NCI-H69 (cell line): ENCODE data around the gene TNFAIP2.

Experiments
- DNase-seq: peaks from one replicate; lab custom pipeline; 2025; lab: John Stamatoyannopoulos, UW

Gene TNFAIP2

DNA sequence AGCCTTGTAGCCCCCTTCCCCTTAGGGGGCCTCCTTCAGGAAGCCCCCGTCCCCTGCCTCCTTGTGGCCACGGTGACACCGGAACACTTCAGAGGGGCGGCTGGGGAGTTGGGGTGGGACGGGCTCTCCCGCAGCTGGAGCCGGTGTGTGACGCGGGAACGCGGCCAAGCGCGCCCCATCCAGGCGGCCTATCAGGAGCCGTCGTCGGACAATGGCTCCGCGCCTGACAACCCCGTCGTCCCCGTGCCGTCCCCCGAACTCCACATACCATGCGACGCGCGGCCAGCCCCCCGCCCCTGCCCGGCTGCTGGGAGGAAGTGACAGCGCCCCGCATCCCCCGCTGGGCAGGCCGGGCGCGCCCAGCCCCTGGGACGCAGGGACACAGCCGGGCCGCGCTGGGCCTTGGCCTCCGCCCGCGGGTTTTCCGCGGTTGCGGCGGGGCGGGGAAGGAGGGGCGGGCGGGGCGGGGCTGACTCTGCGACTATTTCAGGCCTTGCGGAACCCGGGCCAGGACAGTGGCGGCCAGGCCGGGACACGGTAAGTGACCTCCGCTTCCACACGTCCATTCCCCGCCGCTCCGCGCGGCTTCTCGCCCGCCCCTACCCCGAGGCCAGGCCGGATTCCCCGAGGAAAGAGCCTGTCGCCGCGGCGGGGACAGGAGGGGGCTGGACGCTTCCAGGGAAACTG is at the start of gene TNFAIP2:
TNFAIP2 (plus strand) TSS at position 515 of the 687 bp plus-strand sequence. CDS start 2,997 bp downstream, outside the sequence.
- DNase-seq = peak; percentile 54

DNA sequence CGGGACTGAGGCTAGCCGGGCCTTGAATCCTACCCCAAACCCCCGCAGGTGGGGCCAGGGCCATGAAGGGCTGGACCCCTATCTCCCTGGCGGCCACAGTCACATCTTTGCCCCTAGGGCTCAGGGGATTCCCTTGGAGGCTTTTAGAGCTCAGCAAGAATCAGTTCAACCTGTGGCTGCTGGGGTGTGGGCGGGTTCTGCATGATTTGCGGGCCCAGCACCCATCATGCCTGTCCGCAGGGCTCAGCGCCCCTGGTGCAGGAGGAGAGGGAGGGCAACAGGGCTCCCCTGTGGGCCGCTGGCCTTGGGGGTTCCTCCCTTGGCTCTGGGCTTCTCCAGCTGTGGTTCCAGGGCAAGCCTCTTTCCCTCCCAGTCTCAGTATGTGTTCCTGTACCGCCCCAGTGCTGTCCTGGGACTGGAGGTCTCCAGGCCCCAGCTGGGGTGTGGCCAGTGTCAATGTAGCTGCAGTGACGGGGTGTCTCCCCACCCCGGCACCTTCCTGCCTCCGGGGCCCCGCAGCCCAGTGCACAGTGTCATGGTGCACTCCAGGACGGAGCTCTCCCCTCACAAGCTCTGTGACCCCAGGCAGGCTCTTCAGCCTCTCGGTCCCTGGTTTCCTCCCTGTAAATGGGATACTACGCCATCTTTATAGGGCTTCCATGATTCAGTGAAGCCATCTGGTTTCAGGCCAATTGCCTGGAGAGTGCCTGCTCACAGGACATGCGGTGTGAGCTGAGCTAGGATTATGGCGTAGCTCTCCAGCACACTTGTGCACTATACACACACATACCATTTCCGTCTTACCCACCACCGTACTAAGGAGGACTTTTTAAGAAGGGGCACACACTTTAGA is 49.2 kb upstream of the TNFAIP2 start:
- DNase-seq = no peak

- peak; percentile 57 for DNase-seq
Measured at GRCh38 chr14:103074729-103075367, 48.4 kb upstream of the TNFAIP2 start.

DNA sequence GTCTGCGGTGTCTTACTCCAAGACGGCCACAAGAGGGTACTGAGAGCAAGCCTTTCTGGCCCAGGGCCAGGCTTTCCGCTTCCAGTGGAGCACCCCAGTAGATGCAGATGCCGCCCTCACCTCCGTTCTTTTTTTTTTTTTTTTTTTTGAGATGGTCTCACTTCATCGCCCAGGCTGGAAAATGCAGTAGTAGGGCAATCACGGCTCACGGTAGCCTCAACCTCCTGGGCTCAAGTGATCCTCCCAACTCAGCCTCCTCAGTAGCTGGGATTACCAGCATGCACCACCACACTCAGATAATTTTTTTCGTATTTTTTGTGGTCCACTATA is 44.9 kb upstream of the TNFAIP2 start:
- peak; percentile 89 for DNase-seq

GRCh38 chr14:103078860-103079587 is 44.2 kb upstream of the TNFAIP2 start:
- DNase-seq = no peak

DNA sequence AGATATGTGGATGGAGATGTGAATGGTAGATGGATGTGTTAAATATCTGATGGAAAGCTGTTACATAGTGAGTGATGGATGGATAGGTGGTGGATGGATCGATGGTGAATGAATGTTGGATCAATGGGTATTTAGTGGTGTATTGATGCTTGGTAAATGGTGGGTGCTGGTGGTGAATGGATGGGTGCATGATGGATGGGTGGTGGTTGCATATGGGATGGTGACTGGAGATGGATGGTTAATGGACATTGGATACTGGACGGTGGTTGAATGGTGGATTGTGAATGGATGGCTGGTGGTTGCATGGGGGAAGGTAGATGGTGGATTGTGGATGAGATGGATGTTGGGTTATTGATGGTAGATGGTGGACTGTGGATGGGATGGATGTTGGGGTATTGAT is 41.3 kb upstream of the TNFAIP2 start:
- DNase-seq = no peak

DNA sequence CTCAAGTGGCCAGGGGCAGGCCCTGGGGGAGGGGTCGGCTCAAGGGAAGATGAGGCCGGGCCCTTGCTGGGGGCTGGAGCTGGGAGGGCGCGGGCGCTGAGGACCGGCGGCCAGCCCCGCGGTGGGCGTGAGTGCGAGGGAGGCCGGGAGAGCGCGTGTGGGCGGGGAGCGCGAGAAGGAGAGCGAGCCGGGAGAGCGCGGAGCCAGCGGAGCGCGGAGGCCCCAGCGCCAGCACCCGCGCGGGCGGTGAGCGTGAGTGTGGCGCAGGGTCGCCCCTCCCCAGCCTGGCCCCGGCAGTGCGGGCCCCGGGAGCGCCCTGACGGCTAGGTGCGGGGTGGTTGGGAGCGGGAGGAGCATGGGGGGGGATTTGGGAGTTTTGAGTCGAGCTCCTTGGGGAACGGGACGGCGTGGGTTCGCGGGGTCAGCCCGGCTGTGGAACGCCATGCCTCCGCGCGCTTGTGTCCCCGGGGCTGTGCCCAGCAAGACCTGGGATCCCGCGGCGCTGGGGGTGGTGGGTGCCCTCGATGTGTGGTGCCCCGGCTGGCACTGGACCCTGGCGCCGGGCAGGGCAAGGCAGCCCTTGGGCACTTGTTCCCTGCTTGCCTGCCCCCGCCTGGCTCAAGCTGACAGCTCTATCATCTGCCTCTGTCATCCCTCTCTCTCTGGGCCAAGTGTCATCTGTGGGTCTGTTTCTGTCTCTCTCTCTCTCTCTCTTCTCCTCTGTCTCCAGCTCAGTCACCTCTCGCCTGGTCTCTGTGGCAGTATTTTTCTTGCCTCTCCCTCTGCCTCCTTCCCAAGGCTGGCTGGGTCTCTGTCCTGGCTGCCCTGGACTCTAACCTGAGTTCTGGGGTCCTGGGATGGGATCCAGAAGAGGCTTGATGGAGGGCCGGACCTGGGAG is 39.0 kb upstream of the TNFAIP2 start, which contains the start of gene LBHD2:
LBHD2 (plus strand) TSS at position 190 of the 899 bp plus-strand sequence. CDS start 1,803 bp downstream, outside the sequence.
- DNase-seq = no peak

DNA sequence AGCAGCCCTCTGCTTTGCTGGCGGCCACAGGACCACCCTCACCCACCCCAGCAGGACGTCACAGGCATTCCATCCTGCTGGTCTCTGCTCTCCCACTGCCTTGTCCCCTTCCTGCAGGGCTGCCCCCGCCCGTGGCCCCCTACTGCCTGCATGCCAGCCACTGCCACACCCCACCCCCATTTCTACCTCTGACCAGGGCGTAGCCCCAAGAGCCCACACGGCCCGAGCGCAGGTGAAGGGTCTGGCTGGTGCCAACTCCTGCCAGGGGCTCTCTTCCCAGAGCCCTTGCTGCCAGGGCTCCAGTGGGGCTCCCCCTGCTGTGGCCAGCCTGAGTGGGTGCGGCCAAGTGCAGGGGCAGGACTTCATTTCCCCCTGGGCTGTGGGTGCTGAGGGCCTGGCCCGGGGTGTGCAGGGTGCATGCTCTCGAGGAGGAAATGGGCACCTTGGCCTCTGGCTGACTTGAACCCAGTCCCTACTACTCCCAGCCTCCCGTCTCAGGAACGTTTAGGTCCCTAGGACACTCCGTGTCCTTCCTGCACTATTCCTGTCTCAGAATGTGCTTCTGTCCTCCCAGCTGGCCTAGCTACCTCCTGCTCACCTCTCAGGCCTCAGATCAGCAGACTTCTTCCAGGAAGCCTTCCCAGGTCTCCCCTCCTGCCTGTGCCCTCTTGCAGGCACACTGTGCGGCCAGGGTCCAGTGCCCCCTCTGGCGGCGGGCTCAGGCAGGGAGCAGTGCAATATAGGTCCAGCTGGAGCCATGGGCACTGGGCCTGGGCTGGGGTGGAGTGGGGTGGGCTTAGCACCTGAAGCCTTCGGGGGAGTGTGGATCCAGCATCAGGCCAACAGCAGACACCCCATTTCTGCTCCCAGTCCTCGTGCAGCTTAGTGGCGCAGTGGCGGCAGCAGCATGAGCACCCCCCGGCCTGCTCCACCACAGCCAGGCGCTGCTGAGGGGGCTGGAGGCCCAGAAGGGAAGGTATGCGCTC is 37.9 kb upstream of the TNFAIP2 start:
- DNase-seq = no peak

DNA sequence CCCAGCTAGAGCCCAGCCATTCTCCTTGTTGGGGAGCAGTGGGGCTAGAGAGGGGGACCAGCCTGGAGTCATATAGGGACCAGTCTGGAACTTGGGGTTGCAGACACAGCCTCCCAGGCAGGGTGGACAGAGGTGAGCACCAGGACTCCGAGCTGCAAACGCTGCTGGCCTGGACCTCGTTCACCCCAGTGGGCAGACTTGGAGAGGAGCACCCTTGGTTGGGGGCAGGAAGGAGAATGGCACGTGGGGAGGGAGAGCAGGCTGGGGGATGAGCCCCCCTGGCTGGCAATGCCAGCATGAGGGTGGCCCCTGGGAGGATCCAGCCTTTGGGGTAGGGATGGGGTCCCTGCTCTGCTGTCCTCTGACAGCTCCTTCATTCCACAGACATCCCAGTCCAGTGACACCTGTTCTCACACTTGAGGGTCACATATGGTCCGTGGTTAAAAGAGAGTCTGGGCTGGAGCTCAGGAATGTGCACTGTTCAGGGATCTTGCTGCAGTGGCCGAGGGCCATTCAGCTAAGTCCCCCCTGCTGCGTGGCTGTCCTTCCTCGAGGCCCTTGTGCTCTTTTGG is 36.4 kb upstream of the TNFAIP2 start:
- DNase-seq = no peak

GRCh38 chr14:103087343-103087835 is 35.9 kb upstream of the TNFAIP2 start:
- peak; percentile 57 for DNase-seq

- DNase-seq = no peak
Measured at GRCh38 chr14:103088921-103089320, 34.3 kb upstream of the TNFAIP2 start.

DNA sequence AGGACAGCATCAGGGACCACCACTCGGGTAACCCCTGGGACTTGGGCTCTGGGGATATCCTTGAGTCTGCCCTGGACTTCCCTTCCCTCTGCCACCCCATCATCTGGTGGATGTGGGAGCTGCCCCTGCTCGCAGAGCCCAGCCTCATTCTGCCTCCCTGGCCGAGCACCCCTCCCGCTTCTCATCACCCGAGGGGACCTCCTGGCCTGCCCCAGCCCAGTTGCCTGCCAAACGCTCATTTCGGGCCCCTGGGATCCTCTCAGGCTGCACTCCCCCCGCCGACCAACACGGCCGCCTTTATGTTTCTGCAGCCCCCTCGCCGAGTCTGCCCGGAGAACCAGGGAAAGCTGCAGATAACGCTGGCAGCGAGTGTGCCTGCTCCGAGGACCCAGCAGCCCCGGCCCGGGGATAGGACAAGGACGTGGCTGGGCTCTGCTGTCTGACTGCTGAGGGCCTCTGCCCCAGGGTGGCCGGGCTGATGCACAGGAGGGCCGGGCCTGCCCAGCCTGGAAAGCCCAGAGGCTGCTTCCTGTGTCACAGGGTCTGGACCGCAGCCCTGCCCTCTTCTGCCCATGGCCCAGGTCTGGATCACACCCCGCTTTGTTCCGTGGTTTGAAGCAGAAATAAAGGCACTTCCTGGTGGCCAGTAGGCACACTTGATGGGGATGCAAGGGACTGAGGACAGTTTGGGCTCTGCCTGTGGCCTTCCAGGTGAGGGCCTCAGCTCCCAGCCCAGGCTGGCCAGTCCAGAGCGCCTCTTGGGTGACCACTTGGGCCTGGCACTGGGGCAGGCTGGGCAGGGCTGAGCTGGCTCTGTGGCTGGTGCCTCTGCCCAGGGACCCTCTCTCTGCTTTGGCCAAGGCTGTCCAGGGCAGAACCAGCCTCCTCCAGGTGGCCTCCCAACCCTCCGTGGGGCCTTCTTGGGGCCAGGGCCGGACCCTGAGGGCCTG is 33.6 kb upstream of the TNFAIP2 start:
- no peak for DNase-seq

DNA sequence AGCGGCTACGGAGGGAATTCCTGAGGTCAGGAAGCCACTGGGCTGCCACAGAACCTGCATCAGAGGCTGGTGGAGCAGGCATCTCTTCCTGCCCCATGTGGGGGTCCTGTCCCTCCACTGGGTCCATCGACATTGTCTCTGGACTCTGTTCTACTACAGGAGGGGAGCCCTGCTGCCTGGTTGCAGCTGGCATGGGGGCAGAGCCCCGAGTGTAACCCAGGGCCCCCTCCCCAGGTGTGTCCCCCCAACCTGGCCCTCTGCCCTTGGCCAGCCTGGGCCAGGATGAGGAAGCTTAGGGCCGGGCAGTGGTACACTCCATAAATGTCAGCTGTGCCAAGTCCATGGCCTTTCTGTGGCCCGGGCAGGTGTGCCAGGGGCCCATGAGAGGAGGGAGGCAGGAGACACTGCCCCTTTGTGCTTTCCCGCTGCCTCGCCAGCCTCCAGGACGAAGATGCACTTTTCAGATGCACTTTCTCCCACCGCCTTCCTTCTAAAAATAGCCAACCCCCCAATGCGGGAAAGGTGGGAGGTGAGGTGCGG is 32.7 kb upstream of the TNFAIP2 start:
- no peak for DNase-seq

- peak; percentile 67 for DNase-seq
Measured at GRCh38 chr14:103091041-103091882, 32.0 kb upstream of the TNFAIP2 start.

GRCh38 chr14:103091883-103092222 is 31.4 kb upstream of the TNFAIP2 start:
- no peak for DNase-seq

DNA sequence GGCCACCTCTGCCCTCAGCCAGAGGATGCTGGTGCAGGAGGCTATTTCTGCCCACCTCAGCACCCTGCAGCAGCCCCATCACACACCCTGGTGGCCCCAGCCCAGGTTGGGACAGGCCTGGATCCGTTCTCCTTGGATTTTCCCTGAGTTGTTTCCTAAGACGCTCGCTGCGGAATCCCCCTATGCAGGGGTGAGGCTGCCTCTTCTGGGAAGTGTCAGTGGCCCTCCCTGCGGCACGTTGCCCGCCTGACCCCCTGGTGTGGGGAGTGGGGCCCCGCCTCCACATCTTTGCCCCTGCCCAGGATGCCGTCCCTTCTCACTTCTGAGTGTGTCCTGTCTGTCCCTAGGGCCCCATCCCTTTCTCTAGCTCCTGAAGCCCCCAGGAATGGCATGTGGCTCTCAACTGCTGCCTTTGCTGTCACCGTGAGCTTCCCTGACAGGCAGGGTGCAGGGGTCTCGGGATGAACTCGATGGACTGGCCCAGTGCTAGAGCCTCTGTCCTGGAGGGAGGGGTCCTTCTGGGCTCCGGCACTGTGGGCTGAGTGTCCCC is 29.3 kb upstream of the TNFAIP2 start:
- DNase-seq = no peak
